ENCODE data around the gene MOSPD3. TPM values are rescaled to one million over a fixed set of nuclear protein-coding genes. Genes with fewer than 3 reads are reported as not detected.

The MOSPD3 gene
- total and polyA plus RNA-seq, 10 of the 15 experiments (the other 5 are each of a cell fraction or from before 2014, with no cell fraction given) = 0.61 to 13.6 (median 4.1) TPM

DNA sequence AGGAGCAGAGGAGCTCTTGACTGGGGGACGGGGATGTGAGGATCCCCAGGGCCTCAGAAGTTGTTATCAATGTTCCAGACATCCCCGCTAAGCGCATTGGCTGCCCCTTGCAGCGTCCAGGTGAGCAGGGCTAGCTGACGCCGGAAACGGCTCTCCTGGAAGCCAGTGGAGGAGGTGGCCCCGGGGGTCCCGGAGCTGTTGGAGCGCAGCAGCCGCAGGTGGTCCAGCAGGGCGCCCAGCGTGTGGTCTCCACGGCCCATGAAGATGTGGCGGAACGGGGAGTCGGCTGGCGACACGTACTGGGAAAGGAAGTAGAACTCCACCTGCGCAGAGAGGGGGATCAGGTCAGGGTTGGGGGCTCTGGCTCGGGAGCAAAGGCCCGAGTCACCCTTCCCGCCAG, 8.5 kb downstream of the MOSPD3 start:
- no peaks in the 10 kb centered on the region for H3K79me2 ChIP-seq (ENCODE audit: control insufficient read depth, insufficient read depth, low read length)
- ATAC-seq (no peak), FAIRE-seq (no peak), DNase-seq (ENCODE audit: low read depth, low spot score) (no peak)
- SMC1A ChIA-PET (ENCODE audit: uncharacterized antibody, unreplicated experiment) = no interaction called here
- no TSS peak for BruUV-seq (replicated peaks)
- CTCF ChIA-PET = no interaction called here
- intact Hi-C loops (cut with micrococcal nuclease; ENCODE audit: unreplicated experiment) (no loop called here), in situ Hi-C loops (cut with MboI) (no loop called here)
- no peaks in the 10 kb centered on the region for H3K27me3 ChIP-seq (replicated peaks in 1 of 2; ENCODE audit: control insufficient read depth in 2 of 2, insufficient read depth in 2 of 2, low read length in 1 of 2)
- H2AFZ ChIP-seq (ENCODE audit: control insufficient read depth, low read depth, low read length) = no peak overlapping the region
- H4K20me1 ChIP-seq (ENCODE audit: control insufficient read depth, insufficient read depth) = no peaks in the 10 kb centered on the region
- RAD21 ChIA-PET (ENCODE audit: unreplicated experiment) = no interaction called here
- no peak overlapping the region for H3K9ac ChIP-seq (ENCODE audit: control insufficient read depth, insufficient read depth, low read length)
- H3K27ac ChIP-seq (ENCODE audit: control insufficient read depth, insufficient read depth) = no peak overlapping the region
- H3K36me3 ChIP-seq (ENCODE audit: control insufficient read depth in 2 of 2, insufficient read depth in 2 of 2, low read length in 1 of 2) = no peaks in the 10 kb centered on the region
- no peaks in the 10 kb centered on the region for H3K4me1 ChIP-seq (ENCODE audit: control insufficient read depth, insufficient read depth, low read length)
- H3K9me3 ChIP-seq (replicated peaks; ENCODE audit: control insufficient read depth, insufficient read depth, low read length) = no peaks in the 10 kb centered on the region
- TF ChIP-seq GATAD2B (conservative IDR thresholded peaks at IDR 0.05; ENCODE audit: low read depth) (no peak), PAX5 (IDR thresholded peaks at IDR 0.05; ENCODE audit: borderline replicate concordance, low read depth, low read length) (no peak), ASH2L (IDR thresholded peaks at IDR 0.05; ENCODE audit: borderline replicate concordance, low read depth) (no peak), JUND (IDR thresholded peaks at IDR 0.05; ENCODE audit: low read depth, low read length) (no peak)
- POLR2A ChIA-PET = no interaction called here
- H3K4me2 ChIP-seq (ENCODE audit: control insufficient read depth, insufficient read depth) = no peak overlapping the region
- H3K4me3 ChIP-seq = no peak overlapping the region
- WGBS (ENCODE audit: insufficient coverage, insufficient replicate concordance, low lambda C conversion rate, missing lambda C conversion rate) = 82% methylated on average over 17 of the region's 23 CpGs

DNA sequence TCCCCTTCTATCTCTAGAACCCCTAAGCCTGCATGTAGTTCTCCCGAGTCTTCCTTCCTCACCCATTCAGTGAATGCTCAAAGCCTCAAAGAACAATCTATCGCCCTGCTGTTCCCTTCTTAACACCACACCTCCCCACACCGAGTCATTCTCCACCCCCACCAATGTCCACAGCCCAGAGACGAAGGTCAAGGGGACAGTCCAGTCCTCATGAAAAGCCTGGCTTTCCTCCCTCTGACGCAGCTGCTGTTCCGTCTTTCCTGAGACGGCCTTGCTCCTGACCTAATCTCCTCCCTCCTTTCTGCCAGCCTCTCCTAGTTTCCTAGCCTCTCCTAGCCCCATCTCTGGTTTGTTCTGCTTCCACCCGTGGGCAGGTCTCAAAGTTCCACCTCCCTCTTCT, 9.2 kb downstream of the MOSPD3 start:
- FAIRE-seq = no peak
- ChIA-PET POLR2A (no interaction called here), CTCF (no interaction called here)

More for the DNA sequence above, 9.2 kb downstream of the MOSPD3 start:
- 79% methylated on average over 8 of the region's 8 CpGs for WGBS (ENCODE audit: insufficient coverage, insufficient replicate concordance, low lambda C conversion rate, missing lambda C conversion rate)
- DNase-seq (ENCODE audit: low read depth, low spot score) (no peak), ATAC-seq (no peak)
- RAD21 ChIA-PET (ENCODE audit: unreplicated experiment) = no interaction called here
- no peak for TF ChIP-seq BCL11A (IDR thresholded peaks at IDR 0.05; ENCODE audit: low read depth, low read length)
- TF ChIP-seq TARDBP (IDR thresholded peaks at IDR 0.05; ENCODE audit: borderline replicate concordance) = no peak
- no peak for TF ChIP-seq JUND (IDR thresholded peaks at IDR 0.05; ENCODE audit: low read depth, low read length)
- no peak for TF ChIP-seq SP1 (IDR thresholded peaks at IDR 0.05; ENCODE audit: low read depth, low read length)
- no peak for TF ChIP-seq ZZZ3 (IDR thresholded peaks at IDR 0.05; ENCODE audit: control insufficient read depth, insufficient read length, low read depth)
- no peak for TF ChIP-seq MYC (IDR thresholded peaks at IDR 0.05; ENCODE audit: insufficient read depth, insufficient read length, insufficient replicate concordance, low read length, severe bottlenecking)
- no peak for TF ChIP-seq POLR2AphosphoS2 (IDR thresholded peaks at IDR 0.05; ENCODE audit: low read depth, low read length)
- H3K27me3 ChIP-seq (replicated peaks in 1 of 2; ENCODE audit: control insufficient read depth in 2 of 2, insufficient read depth in 2 of 2, low read length in 1 of 2) = no peaks in the 10 kb centered on the region; a peak in 1 of 4 replicates
- no peaks in the 10 kb centered on the region for H3K4me1 ChIP-seq (ENCODE audit: control insufficient read depth, insufficient read depth, low read length)
- intact Hi-C loops (cut with micrococcal nuclease; ENCODE audit: unreplicated experiment) (no loop called here), in situ Hi-C loops (cut with MboI) (no loop called here)
- no peaks in the 10 kb centered on the region for H4K20me1 ChIP-seq (ENCODE audit: control insufficient read depth, insufficient read depth)
- H3K4me3 ChIP-seq = no peak overlapping the region
- no peak overlapping the region for H3K27ac ChIP-seq (ENCODE audit: control insufficient read depth, insufficient read depth)
- no TSS peak for BruUV-seq (replicated peaks)
- no peaks in the 10 kb centered on the region for H3K79me2 ChIP-seq (ENCODE audit: control insufficient read depth, insufficient read depth, low read length)
- no peaks in the 10 kb centered on the region for H3K9me3 ChIP-seq (replicated peaks; ENCODE audit: control insufficient read depth, insufficient read depth, low read length)
- no peak overlapping the region for H3K9ac ChIP-seq (ENCODE audit: control insufficient read depth, insufficient read depth, low read length)
- H2AFZ ChIP-seq (ENCODE audit: control insufficient read depth, low read depth, low read length) = no peak overlapping the region
- SMC1A ChIA-PET (ENCODE audit: uncharacterized antibody, unreplicated experiment) = no interaction called here
- H3K36me3 ChIP-seq (ENCODE audit: control insufficient read depth in 2 of 2, insufficient read depth in 2 of 2, low read length in 1 of 2) = no peaks in the 10 kb centered on the region
- no peak overlapping the region for H3K4me2 ChIP-seq (ENCODE audit: control insufficient read depth, insufficient read depth)
